Caco-2 (cell line): ENCODE results near the gene EPHA2. TPM values are rescaled to one million over a fixed set of nuclear protein-coding genes. Genes with fewer than 3 reads are reported as not detected.

Experiments used
- BruUV-seq: library from RNA; stranded (reverse); fragments of 400-500 nt; replicated peaks from 2 replicates; lab custom pipeline; 2021; lab: Mats Ljungman, UMichigan
- CTCF ChIA-PET: fragments of 300-600 bp; sonication (Branson Sonifier 250); formaldehyde crosslinking; loops from one replicate; lab custom pipeline; 2022; ENCODE audit warnings: antibody characterized with exemption; lab: Charles Lee
- POLR2A ChIA-PET: fragments of 300-600 bp; sonication (Branson Sonifier 250); formaldehyde crosslinking; loops from one replicate; lab custom pipeline; 2022; ENCODE audit warnings: antibody characterized with exemption; lab: Charles Lee
- DNase-seq, 2 experiments: peaks; one replicate each; pipeline versions ENCODE4 v3.0.0 to v3.0.0-alpha.2; 2020 to 2022
- H3K27me3 ChIP-seq: replicated peaks from 2 replicates; pipeline ENCODE4 v1.6.0; 2011; ENCODE audit warnings: low read length; ENCODE audit not compliant: control insufficient read depth, insufficient read depth
- H3K36me3 ChIP-seq: 2 replicates; pipeline ENCODE4 v1.5.1; 2011; ENCODE audit warnings: low read length; ENCODE audit not compliant: control insufficient read depth, insufficient read depth
- H3K4me1 ChIP-seq: fragments of 250-450 bp; sonication (Bioruptor Pico); 2 replicates; pipeline ENCODE4 v1.5.1; 2020; ENCODE audit warnings: mild to moderate bottlenecking
- H3K4me3 ChIP-seq: 2 replicates; pipeline ENCODE4 v1.5.1; 2011; ENCODE audit warnings: low read depth, mild to moderate bottlenecking, control low read depth, low read length
- H3K9me3 ChIP-seq: fragments of 250-450 bp; sonication (Bioruptor Pico); 2 replicates; pipeline ENCODE4 v1.5.1; 2020; ENCODE audit warnings: mild to moderate bottlenecking, moderate library complexity
- H3K27ac Mint-ChIP-seq: one replicate; pipeline ENCODE4 v1.8.0; 2022; ENCODE audit warnings: mixed read lengths; ENCODE audit not compliant: unreplicated experiment
- H3K27me3 Mint-ChIP-seq: one replicate; pipeline ENCODE4 v1.8.0; 2022; ENCODE audit warnings: mixed read lengths; ENCODE audit not compliant: insufficient read depth, unreplicated experiment
- H3K36me3 Mint-ChIP-seq: one replicate; pipeline ENCODE4 v1.8.0; 2022; ENCODE audit warnings: mild to moderate bottlenecking, mixed read lengths; ENCODE audit not compliant: insufficient read depth, unreplicated experiment
- H3K4me1 Mint-ChIP-seq: one replicate; pipeline ENCODE4 v1.8.0; 2022; ENCODE audit warnings: low read depth, mixed read lengths; ENCODE audit not compliant: unreplicated experiment
- H3K4me3 Mint-ChIP-seq: one replicate; pipeline ENCODE4 v1.8.0; 2022; ENCODE audit warnings: mild to moderate bottlenecking, moderate library complexity, mixed read lengths; ENCODE audit not compliant: unreplicated experiment
- H3K9me3 Mint-ChIP-seq: one replicate; pipeline ENCODE4 v1.8.0; 2022; ENCODE audit warnings: mixed read lengths; ENCODE audit not compliant: unreplicated experiment
- intact Hi-C: fragments of 100-400 bp; cut with micrococcal nuclease; formaldehyde crosslinking; loops from one replicate; pipeline ENCODE4 v1.10.0; 2022; ENCODE audit not compliant: unreplicated experiment
- total RNA-seq: library from RNA; stranded (reverse); gene quantifications from 2 replicates; pipeline ENCODE4 v1.2.3, GENCODE V29; 2022
- TF ChIP-seq, protein P1 (sequence below), 2 experiments: fragments of 200-600 bp in 1 of 2; IDR thresholded peaks; 1 replicate in 1 of 2; 2 replicates in 1 of 2; pipeline versions ENCODE4 v1.5.1 to v1.8.0; 2011 to 2022; ENCODE audit warnings: antibody characterized with exemption in 1 of 2, control low read depth in 1 of 2, inconsistent platforms in 1 of 2, low read depth in 1 of 2, low read length in 1 of 2, mild to moderate bottlenecking in 1 of 2, moderate library complexity in 1 of 2; ENCODE audit not compliant: insufficient read depth in 1 of 2, severe bottlenecking in 1 of 2, unreplicated experiment in 1 of 2

EPHA2 gene
- total RNA-seq, 1 experiment from 2014 or later, result 31.2 TPM

GRCh38 chr1:16144325-16145029, 11.4 kb downstream of the EPHA2 start:
- no peaks in the 10 kb centered on the region for H3K27me3 Mint-ChIP-seq
- peaks cover 75% of the 10 kb centered on the region for H3K4me1 ChIP-seq
- H3K9me3 Mint-ChIP-seq, result no peaks in the 10 kb centered on the region
- no peaks in the 10 kb centered on the region for H3K27me3 ChIP-seq
- ChIA-PET CTCF (interaction anchor here (0.7 to 1.4 kb wide), 5 partner anchors 10 to 66 kb away, joined by 3 to 15 read pairs (median 11); no protein-coding TSS in a partner anchor), POLR2A (interaction anchor here (0.6 to 2.5 kb wide), 8 partner anchors 8 to 207 kb away, joined by 3 to 52 read pairs (median 4); partner anchors contain the start of gene EPHA2)
- H3K36me3 Mint-ChIP-seq, result peaks cover 92% of the 10 kb centered on the region
- TF ChIP-seq, protein P1, sequence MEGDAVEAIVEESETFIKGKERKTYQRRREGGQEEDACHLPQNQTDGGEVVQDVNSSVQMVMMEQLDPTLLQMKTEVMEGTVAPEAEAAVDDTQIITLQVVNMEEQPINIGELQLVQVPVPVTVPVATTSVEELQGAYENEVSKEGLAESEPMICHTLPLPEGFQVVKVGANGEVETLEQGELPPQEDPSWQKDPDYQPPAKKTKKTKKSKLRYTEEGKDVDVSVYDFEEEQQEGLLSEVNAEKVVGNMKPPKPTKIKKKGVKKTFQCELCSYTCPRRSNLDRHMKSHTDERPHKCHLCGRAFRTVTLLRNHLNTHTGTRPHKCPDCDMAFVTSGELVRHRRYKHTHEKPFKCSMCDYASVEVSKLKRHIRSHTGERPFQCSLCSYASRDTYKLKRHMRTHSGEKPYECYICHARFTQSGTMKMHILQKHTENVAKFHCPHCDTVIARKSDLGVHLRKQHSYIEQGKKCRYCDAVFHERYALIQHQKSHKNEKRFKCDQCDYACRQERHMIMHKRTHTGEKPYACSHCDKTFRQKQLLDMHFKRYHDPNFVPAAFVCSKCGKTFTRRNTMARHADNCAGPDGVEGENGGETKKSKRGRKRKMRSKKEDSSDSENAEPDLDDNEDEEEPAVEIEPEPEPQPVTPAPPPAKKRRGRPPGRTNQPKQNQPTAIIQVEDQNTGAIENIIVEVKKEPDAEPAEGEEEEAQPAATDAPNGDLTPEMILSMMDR (IDR thresholded peaks at IDR 0.05; ENCODE audit: insufficient read depth in 1 of 2, low read depth in 1 of 2, low read length in 1 of 2, severe bottlenecking in 1 of 2, unreplicated experiment in 1 of 2), result no peak
- H3K4me3 Mint-ChIP-seq, result peak overlapping the region; percentile 55
- BruUV-seq, result TSS peak; percentile 31
- no peaks in the 10 kb centered on the region for H3K9me3 ChIP-seq
- H3K4me3 ChIP-seq, result no peak overlapping the region
- H3K36me3 ChIP-seq, result peaks cover 4% of the 10 kb centered on the region
- H3K4me1 Mint-ChIP-seq, result peaks cover 37% of the 10 kb centered on the region
- H3K27ac Mint-ChIP-seq, result peak overlapping the region; percentile 96
- DNase-seq, result no peak
- intact Hi-C loops, result no loop called here

GRCh38 chr1:16143566-16144324, 12.1 kb downstream of the EPHA2 start:
- Mint-ChIP-seq H3K36me3 (peaks cover 92% of the 10 kb centered on the region), H3K27me3 (no peaks in the 10 kb centered on the region), H3K27ac (peak overlapping the region; percentile 96), H3K9me3 (no peaks in the 10 kb centered on the region), H3K4me3 (peak overlapping the region; percentile 55), H3K4me1 (peaks cover 37% of the 10 kb centered on the region)
- intact Hi-C loops, result no loop called here
- no peak overlapping the region for H3K4me3 ChIP-seq
- peaks cover 2% of the 10 kb centered on the region for H3K36me3 ChIP-seq
- TF ChIP-seq, protein P1 (IDR thresholded peaks at IDR 0.05; ENCODE audit: insufficient read depth in 1 of 2, low read depth in 1 of 2, low read length in 1 of 2, severe bottlenecking in 1 of 2, unreplicated experiment in 1 of 2), result no peak
- DNase-seq, result peak; percentile 92 to 97
- CTCF ChIA-PET, result interaction anchor here (0.7 to 1.4 kb wide), 5 partner anchors 11 to 65 kb away, joined by 3 to 15 read pairs (median 11); no protein-coding TSS in a partner anchor
- peaks cover 72% of the 10 kb centered on the region for H3K4me1 ChIP-seq
- no peaks in the 10 kb centered on the region for H3K27me3 ChIP-seq
- POLR2A ChIA-PET, result interaction anchor here (0.8 to 2.5 kb wide), 9 partner anchors 9 to 349 kb away, joined by 3 to 52 read pairs (median 5); partner anchors contain the start of gene EPHA2
- BruUV-seq, result no TSS peak
- no peaks in the 10 kb centered on the region for H3K9me3 ChIP-seq

GRCh38 chr1:16143005-16143565, 12.8 kb downstream of the EPHA2 start:
- no peak for DNase-seq
- H3K9me3 Mint-ChIP-seq, result no peaks in the 10 kb centered on the region
- H3K27ac Mint-ChIP-seq, result peak overlapping the region; percentile 96
- no peak overlapping the region for H3K4me3 ChIP-seq
- H3K4me1 Mint-ChIP-seq, result peaks cover 37% of the 10 kb centered on the region
- no peaks in the 10 kb centered on the region for H3K27me3 ChIP-seq
- H3K4me1 ChIP-seq, result peaks cover 68% of the 10 kb centered on the region
- no peaks in the 10 kb centered on the region for H3K9me3 ChIP-seq
- ChIA-PET POLR2A (interaction anchor here (0.8 to 2.5 kb wide), 9 partner anchors 10 to 348 kb away, joined by 3 to 52 read pairs (median 5); partner anchors contain the start of gene EPHA2), CTCF (interaction anchor here (1.1 to 1.4 kb wide), 4 partner anchors 12 to 64 kb away, joined by 4 to 15 read pairs (median 13); no protein-coding TSS in a partner anchor)
- TF ChIP-seq, protein P1 (IDR thresholded peaks at IDR 0.05; ENCODE audit: insufficient read depth in 1 of 2, low read depth in 1 of 2, low read length in 1 of 2, severe bottlenecking in 1 of 2, unreplicated experiment in 1 of 2), result no peak
- H3K36me3 Mint-ChIP-seq, result peaks cover 92% of the 10 kb centered on the region
- H3K27me3 Mint-ChIP-seq, result no peaks in the 10 kb centered on the region
- intact Hi-C loops, result no loop called here
- no TSS peak for BruUV-seq
- H3K36me3 ChIP-seq, result peaks cover 5% of the 10 kb centered on the region
- H3K4me3 Mint-ChIP-seq, result no peak overlapping the region
